OCI-LY1 (cell line): Measurements from ENCODE around the gene TRAFD1.

ENCODE experiments used
- EZH2 ChIP-seq: fragments of 200-600 bp; sonication (generic), shearing (Covaris generic); IDR thresholded peaks from 2 replicates; pipeline ENCODE4 v1.8.0; 2017; ENCODE audit warnings: borderline replicate concordance, mixed run types, mild to moderate bottlenecking, antibody characterized with exemption, low read length, moderate library complexity, mixed read lengths
- TF ChIP-seq, protein P1 (sequence below): fragments of 200-600 bp; sonication (generic), shearing (Covaris generic); IDR thresholded peaks from 2 replicates; pipeline ENCODE4 v1.5.1; 2017; ENCODE audit warnings: mild to moderate bottlenecking, antibody characterized with exemption, low read length, moderate library complexity, mixed read lengths

GRCh38 chr12:112169966-112170365 lies 44.6 kb downstream of the TRAFD1 start:
- TF ChIP-seq, protein P1, sequence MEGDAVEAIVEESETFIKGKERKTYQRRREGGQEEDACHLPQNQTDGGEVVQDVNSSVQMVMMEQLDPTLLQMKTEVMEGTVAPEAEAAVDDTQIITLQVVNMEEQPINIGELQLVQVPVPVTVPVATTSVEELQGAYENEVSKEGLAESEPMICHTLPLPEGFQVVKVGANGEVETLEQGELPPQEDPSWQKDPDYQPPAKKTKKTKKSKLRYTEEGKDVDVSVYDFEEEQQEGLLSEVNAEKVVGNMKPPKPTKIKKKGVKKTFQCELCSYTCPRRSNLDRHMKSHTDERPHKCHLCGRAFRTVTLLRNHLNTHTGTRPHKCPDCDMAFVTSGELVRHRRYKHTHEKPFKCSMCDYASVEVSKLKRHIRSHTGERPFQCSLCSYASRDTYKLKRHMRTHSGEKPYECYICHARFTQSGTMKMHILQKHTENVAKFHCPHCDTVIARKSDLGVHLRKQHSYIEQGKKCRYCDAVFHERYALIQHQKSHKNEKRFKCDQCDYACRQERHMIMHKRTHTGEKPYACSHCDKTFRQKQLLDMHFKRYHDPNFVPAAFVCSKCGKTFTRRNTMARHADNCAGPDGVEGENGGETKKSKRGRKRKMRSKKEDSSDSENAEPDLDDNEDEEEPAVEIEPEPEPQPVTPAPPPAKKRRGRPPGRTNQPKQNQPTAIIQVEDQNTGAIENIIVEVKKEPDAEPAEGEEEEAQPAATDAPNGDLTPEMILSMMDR = no peak
- TF ChIP-seq EZH2 = no peak
